Transverse colon (tissue), 4 donors: Measurements from ENCODE around the gene XRCC4. TPM values are rescaled to one million over a fixed set of nuclear protein-coding genes. Genes with fewer than 3 reads are reported as not detected.

Source experiments
- DNase-seq: peaks from one replicate; pipeline ENCODE4 v3.0.0-alpha.2; 2019
- H3K27ac ChIP-seq, 4 donors: fragments of 200-600 bp; sonication (generic); 2 replicates each; pipeline ENCODE4 v1.5.1; 2016 to 2018; ENCODE audit warnings: inconsistent platforms in 4 of 4
- H3K27me3 ChIP-seq: fragments of 200-600 bp; sonication (generic); 2 replicates; pipeline ENCODE4 v1.5.1; 2017; ENCODE audit warnings: inconsistent platforms
- H3K36me3 ChIP-seq, 4 donors: fragments of 200-600 bp; sonication (generic); 2 replicates each; pipeline ENCODE4 v1.5.1; 2017 to 2019; ENCODE audit warnings: inconsistent platforms in 4 of 4
- H3K4me1 ChIP-seq, 4 donors: fragments of 200-600 bp; sonication (generic); 2 replicates each; pipeline ENCODE4 v1.5.1; 2017 to 2020; ENCODE audit warnings: inconsistent platforms in 4 of 4
- H3K4me3 ChIP-seq, 4 donors: fragments of 200-600 bp; sonication (generic); 1 replicate in 1 of 4; 2 replicates in 3 of 4; pipeline versions ENCODE4 v1.5.1 to v1.6.1; 2017 to 2019; ENCODE audit warnings: inconsistent platforms in 4 of 4
- H3K9me3 ChIP-seq, 2 donors: fragments of 200-600 bp; sonication (generic); 2 replicates each; pipeline ENCODE4 v1.5.1; 2017 to 2019; ENCODE audit warnings: inconsistent platforms in 2 of 2
- CTCF ChIP-seq, 5 experiments: fragments of 200-600 bp in 3 of 5; fragments of 450-650 bp in 2 of 5; sonication (generic) in 3 of 5; IDR thresholded peaks; 1 replicate in 2 of 5; 2 replicates in 3 of 5; pipeline ENCODE4 v1.5.1; 2016 to 2017; ENCODE audit warnings: antibody characterized with exemption in 5 of 5, inconsistent platforms in 3 of 5, mild to moderate bottlenecking in 2 of 5, moderate library complexity in 1 of 5
- EP300 ChIP-seq: sonication (generic); formaldehyde crosslinking; IDR thresholded peaks from one replicate; pipeline ENCODE4 v1.6.1; 2017; ENCODE audit warnings: antibody characterized with exemption, low read depth
- POLR2A ChIP-seq: fragments of 450-650 bp; IDR thresholded peaks from one replicate; pipeline ENCODE4 v1.6.1; 2016; ENCODE audit warnings: antibody characterized with exemption, mild to moderate bottlenecking, moderate library complexity
- POLR2AphosphoS5 ChIP-seq, 3 donors: sonication (generic); formaldehyde crosslinking; IDR thresholded peaks; one replicate each; pipeline ENCODE4 v1.6.1; 2016; ENCODE audit warnings: antibody characterized with exemption in 3 of 3
- WGBS, 2 donors: methylation state at CpG; one replicate each; pipeline ENCODE4 v1.1.5; 2018; ENCODE audit warnings: low coverage in 1 of 2; 5-methylcytosine and 5-hydroxymethylcytosine counted together
- in situ Hi-C, 4 donors: fragments of 200-750 bp; cut with MboI; loops; one replicate each; pipeline versions ENCODE4 v1.15.0 to v1.15.1; 2017; ENCODE audit warnings: low sequenced_read_pairs in 3 of 4, low pct_ligation_motif_present in 1 of 4, low pct_unique_long_range_greater_than_20kb in 1 of 4
- intact Hi-C: fragments of 100-400 bp; cut with DNase I; formaldehyde crosslinking; loops from one replicate; pipeline ENCODE4 v1.15.1; 2023; ENCODE audit warnings: low total_unique reads
- total RNA-seq, 4 donors: library from RNA; depleted of rRNA; stranded (reverse); fragments of >200 nt; gene quantifications; one replicate each; pipeline ENCODE4 v1.1.0, GENCODE V29; 2016

Gene XRCC4
- total RNA-seq, 4 donors from 2014 or later = 0.60 to 8.1 (median 7.3) TPM; not detected in 1

- Histone ChIP-seq H3K27me3 (no peaks in the 10 kb centered on the region), H3K4me3 (no peak overlapping the region), H3K4me1 (no peaks in the 10 kb centered on the region), H3K36me3 (no peaks in the 10 kb centered on the region), H3K9me3 (no peaks in the 10 kb centered on the region), H3K27ac (no peak overlapping the region)
- intact Hi-C loops (no loop called here), in situ Hi-C loops (no loop called here)
- WGBS, 2 donors = 86 to 92% methylated on average over 3 of the region's 3 CpGs
- TF ChIP-seq POLR2AphosphoS5 (IDR thresholded peaks at IDR 0.05) = no peak
- no peak for TF ChIP-seq POLR2A
- TF ChIP-seq EP300 = no peak
- TF ChIP-seq CTCF (IDR thresholded peaks at IDR 0.05) = no peak
- no peak for DNase-seq
Observed at GRCh38 chr5:83341815-83342334, 264.5 kb downstream of the XRCC4 start.

GRCh38 chr5:83342465-83342864 is 265.1 kb downstream of the XRCC4 start:
- intact Hi-C loops (no loop called here), in situ Hi-C loops (no loop called here)
- no peak overlapping the region for H3K4me3 ChIP-seq
- H3K4me1 ChIP-seq = no peaks in the 10 kb centered on the region
- no peaks in the 10 kb centered on the region for H3K36me3 ChIP-seq
- no peak for DNase-seq
- TF ChIP-seq CTCF (IDR thresholded peaks at IDR 0.05) (no peak), POLR2A (no peak), EP300 (no peak)
- 87 to 97% methylated on average over 2 of the region's 2 CpGs for WGBS, 2 donors
- H3K27me3 ChIP-seq = no peaks in the 10 kb centered on the region
- no peak overlapping the region for H3K27ac ChIP-seq
- H3K9me3 ChIP-seq = no peaks in the 10 kb centered on the region

- Histone ChIP-seq H3K4me1 (no peaks in the 10 kb centered on the region), H3K4me3 (no peak overlapping the region), H3K9me3 (peaks cover 0 to 3% of the 10 kb centered on the region in 2 donors), H3K36me3 (no peaks in the 10 kb centered on the region), H3K27ac (no peak overlapping the region), H3K27me3 (no peaks in the 10 kb centered on the region)
- intact Hi-C loops (no loop called here), in situ Hi-C loops (no loop called here)
- DNase-seq = no peak
- TF ChIP-seq CTCF (IDR thresholded peaks at IDR 0.05) (no peak), EP300 (no peak), POLR2AphosphoS5 (IDR thresholded peaks at IDR 0.05) (no peak), POLR2A (no peak)
- WGBS, 2 donors = 25 to 47% methylated on average over 1 to 2 of the region's 2 CpGs
Observed at GRCh38 chr5:83343299-83343698, 266.0 kb downstream of the XRCC4 start.

- intact Hi-C loops = no loop called here
Observed at GRCh38 chr5:83345423-83345822, 268.1 kb downstream of the XRCC4 start.

More at GRCh38 chr5:83345423-83345822, 268.1 kb downstream of the XRCC4 start:
- Histone ChIP-seq H3K4me3 (no peak overlapping the region), H3K4me1 (no peaks in the 10 kb centered on the region), H3K27me3 (no peaks in the 10 kb centered on the region), H3K9me3 (peaks cover 0 to 4% of the 10 kb centered on the region in 2 donors), H3K36me3 (no peaks in the 10 kb centered on the region), H3K27ac (no peak overlapping the region)
- TF ChIP-seq EP300 = no peak
- TF ChIP-seq POLR2AphosphoS5 (IDR thresholded peaks at IDR 0.05) = no peak
- TF ChIP-seq POLR2A = no peak
- no peak for TF ChIP-seq CTCF (IDR thresholded peaks at IDR 0.05)
- no peak for DNase-seq
- in situ Hi-C loops = no loop called here
- whole genome bisulfite sequencing, 2 donors = 93 to 97% methylated on average over 6 of the region's 6 CpGs
